Ovary (tissue), 3 donors: ENCODE measurements around the gene GPR35.

Experiments
- CTCF ChIP-seq, 3 donors: fragments of 450-650 bp in 2 of 3; fragments of 200-600 bp in 1 of 3; IDR thresholded peaks; one replicate each; pipeline versions ENCODE4 v1.5.1 to v1.8.0; 2016 to 2022; ENCODE audit warnings: antibody characterized with exemption in 3 of 3, mild to moderate bottlenecking in 1 of 3
- EP300 ChIP-seq: sonication (generic); formaldehyde crosslinking; IDR thresholded peaks from one replicate; pipeline ENCODE4 v1.6.1; 2017; ENCODE audit warnings: antibody characterized with exemption
- donor health status: DM: no; HTN: no; CAD: no.

DNA sequence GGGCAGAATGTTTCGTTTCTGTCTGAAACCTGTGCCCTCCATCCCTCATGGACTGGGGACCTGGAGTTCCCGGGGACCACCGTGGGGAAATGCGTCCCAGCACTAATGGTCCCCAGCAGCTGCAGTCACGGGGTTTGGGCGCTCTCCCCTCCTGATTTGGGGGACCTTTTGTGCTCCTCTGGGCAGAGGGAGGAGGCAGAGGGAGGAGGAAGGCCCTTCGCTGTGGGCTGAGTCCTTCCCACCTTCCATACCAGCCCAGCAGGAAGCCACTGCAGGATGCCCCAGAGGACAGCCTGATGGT, 3.2 kb downstream of the GPR35 start:
- no peak for TF ChIP-seq EP300
- TF ChIP-seq CTCF (IDR thresholded peaks at IDR 0.05), result no peak
